Measurements from ENCODE around the gene WEE1. TPM values are rescaled to one million over a fixed set of nuclear protein-coding genes. Genes with fewer than 3 reads are reported as not detected.

The WEE1 gene
- 30.5 and 39.1 TPM in 2 replicates for total RNA-seq

DNA sequence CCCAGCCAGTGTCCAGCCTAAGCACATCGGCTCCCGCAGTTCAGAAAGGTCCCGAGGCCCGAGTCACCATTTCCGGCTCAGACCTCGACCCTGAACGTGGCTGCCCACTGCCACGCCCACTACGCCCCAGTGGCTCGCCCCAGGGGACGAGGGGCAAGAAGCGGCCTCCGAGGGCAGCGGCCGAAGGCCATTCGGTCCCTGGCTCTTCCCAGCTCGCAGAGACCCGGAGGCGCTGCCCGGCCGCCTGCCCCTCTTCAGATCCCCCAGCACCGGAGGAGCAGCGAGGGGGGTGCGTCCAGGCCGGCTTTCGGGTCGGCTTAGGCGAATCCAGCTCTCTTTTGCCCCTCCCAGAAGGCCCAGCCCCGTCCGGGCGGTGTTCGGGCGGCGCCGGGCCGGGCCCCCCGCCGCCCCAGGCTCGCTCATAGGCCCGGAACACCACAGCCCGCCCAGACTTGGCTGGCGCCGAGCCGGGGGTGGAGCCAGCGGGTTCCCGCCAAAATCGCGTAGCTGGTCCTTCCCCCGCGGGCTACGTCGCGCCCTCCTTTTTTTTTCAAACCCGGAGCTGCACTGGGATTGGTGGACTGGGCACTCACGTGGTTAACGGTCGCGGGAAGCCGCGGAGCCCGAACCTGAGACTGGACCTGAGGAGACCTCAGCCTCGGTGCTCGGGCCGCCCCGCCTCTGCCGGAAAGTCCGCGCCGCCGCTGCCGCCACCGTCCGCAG lies at the start of gene WEE1:
WEE1 (plus strand) TSS at position 619 of the 723 bp plus-strand sequence. CDS start 264 bp downstream, outside the sequence.

Other genes with a start within 250 kb of the WEE1 start
- gene IPO7, start 189.0 kb upstream of the WEE1 start, total RNA-seq = 49.2 and 67.1 TPM in 2 replicates
- gene ZNF143, start 112.7 kb upstream of the WEE1 start, total RNA-seq = 12.8 and 13.4 TPM in 2 replicates
- 13.1 and 16.2 TPM in 2 replicates for gene SWAP70, start 90.4 kb downstream of the WEE1 start, total RNA-seq

Data from airway epithelial cell (primary cell).